Endothelial cell of umbilical vein (primary cell): ENCODE results near the gene NAA11.

ENCODE experiments used
- CTCF ChIP-seq, 2 donors: IDR thresholded peaks; 1 replicate in 1 of 2; 2 replicates in 1 of 2; pipeline ENCODE4 v1.5.1; 2011; ENCODE audit warnings: low read length in 2 of 2, mild to moderate bottlenecking in 2 of 2, moderate library complexity in 2 of 2, control low read depth in 1 of 2, inconsistent platforms in 1 of 2, low read depth in 1 of 2; ENCODE audit not compliant: insufficient read depth in 1 of 2; ENCODE audit errors: extremely low read depth in 1 of 2
- EZH2 ChIP-seq: IDR thresholded peaks from 2 replicates; pipeline ENCODE4 v1.6.1; 2012; ENCODE audit warnings: borderline replicate concordance, low read depth, mild to moderate bottlenecking, moderate library complexity, low read length, inconsistent platforms; ENCODE audit not compliant: severe bottlenecking
- FOS ChIP-seq: IDR thresholded peaks from 2 replicates; pipeline ENCODE4 v1.6.1; 2011; ENCODE audit warnings: mild to moderate bottlenecking, low read length, moderate library complexity, borderline replicate concordance; ENCODE audit not compliant: insufficient read depth
- JUN ChIP-seq: IDR thresholded peaks from 2 replicates; pipeline ENCODE4 v1.6.1; 2011; ENCODE audit warnings: borderline replicate concordance, low read depth; ENCODE audit not compliant: insufficient read length, insufficient read depth
- MAX ChIP-seq: IDR thresholded peaks from 2 replicates; pipeline ENCODE4 v1.6.1; 2011; ENCODE audit not compliant: insufficient read depth, insufficient read length
- MYC ChIP-seq: IDR thresholded peaks from one replicate; pipeline ENCODE4 v1.6.1; 2011; ENCODE audit warnings: mild to moderate bottlenecking, low read depth, low read length
- POLR2A ChIP-seq: IDR thresholded peaks from 2 replicates; pipeline ENCODE4 v1.6.1; 2012; ENCODE audit warnings: low read depth, mild to moderate bottlenecking, control low read depth, low read length
- POLR2AphosphoS5 ChIP-seq: IDR thresholded peaks from 2 replicates; pipeline ENCODE4 v1.6.1; 2012; ENCODE audit warnings: low read depth, mild to moderate bottlenecking, control low read depth, low read length, moderate library complexity; ENCODE audit not compliant: insufficient read depth

GRCh38 chr4:79281566-79282359 lies 44.1 kb downstream of the NAA11 start:
- TF ChIP-seq MAX = no peak
- TF ChIP-seq CTCF (IDR thresholded peaks at IDR 0.05; ENCODE audit: extremely low read depth in 1 of 2, insufficient read depth in 1 of 2, low read depth in 1 of 2, low read length in 2 of 2) = no peak
- TF ChIP-seq FOS = no peak
- no peak for TF ChIP-seq POLR2A
- TF ChIP-seq POLR2AphosphoS5 = no peak
- no peak for TF ChIP-seq EZH2
- TF ChIP-seq JUN = no peak
- TF ChIP-seq MYC = no peak
